Stomach (tissue), 4 donors: ENCODE data around the gene ESPL1.

Experiments used
- CTCF ChIP-seq, 7 experiments: fragments of 450-650 bp in 4 of 7; fragments of 200-600 bp in 3 of 7; sonication (generic) in 3 of 7; IDR thresholded peaks; one replicate each; pipeline ENCODE4 v1.5.1; 2016 to 2019; ENCODE audit warnings: antibody characterized with exemption in 7 of 7, control low read depth in 2 of 7, mild to moderate bottlenecking in 1 of 7
- POLR2AphosphoS5 ChIP-seq, 3 donors: sonication (generic); formaldehyde crosslinking; IDR thresholded peaks; one replicate each; pipeline ENCODE4 v1.6.1; 2016; ENCODE audit warnings: antibody characterized with exemption in 3 of 3

DNA sequence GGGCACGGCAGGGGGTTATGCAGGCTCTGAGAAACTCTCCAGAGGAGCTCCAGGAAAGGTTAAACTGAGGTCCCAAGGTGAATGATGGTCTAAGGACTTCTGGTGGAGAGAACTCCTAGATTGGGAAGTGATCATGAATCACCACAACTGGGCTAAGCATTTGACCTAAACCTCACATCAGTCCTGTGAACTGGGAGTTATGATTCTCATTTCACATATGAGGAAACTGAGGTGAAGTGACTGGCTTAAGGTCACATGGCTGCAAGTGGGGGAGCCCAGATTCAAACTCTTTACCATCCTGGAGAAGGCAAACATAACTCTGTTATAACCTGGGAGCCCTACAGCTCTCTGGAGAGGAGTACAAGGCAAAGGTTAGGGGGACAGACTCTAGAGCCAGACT is 40.3 kb upstream of the ESPL1 start:
- TF ChIP-seq CTCF (IDR thresholded peaks at IDR 0.05) (no peak), POLR2AphosphoS5 (IDR thresholded peaks at IDR 0.05) (no peak)
